HCT116 (cell line): ENCODE results near the gene MAPRE2. TPM values are rescaled to one million over a fixed set of nuclear protein-coding genes. Genes with fewer than 3 reads are reported as not detected.

Experiments
- ATAC-seq: fragments of 200-7000 bp; cut with Tn5 transposase; 2 replicates; pipeline ENCODE4 v1.9.1; 2020; ENCODE audit warnings: mild to moderate bottlenecking, moderate library complexity
- BruUV-seq: library from RNA; stranded (reverse); fragments of 400-500 nt; replicated peaks from 2 replicates; lab custom pipeline; 2021; lab: Mats Ljungman, UMichigan
- CTCF ChIA-PET: fragments of 300-600 bp; sonication (Branson Sonifier 250); formaldehyde crosslinking; loops from one replicate; lab custom pipeline; 2021; ENCODE audit warnings: antibody characterized with exemption; lab: Charles Lee
- POLR2A ChIA-PET: fragments of 300-600, 350-600 bp; sonication (Branson Sonifier 250); formaldehyde crosslinking; loops from one replicate; lab custom pipeline; 2021; ENCODE audit warnings: antibody characterized with exemption; lab: Charles Lee
- RAD21 ChIA-PET, 2 experiments: fragments of 300-600 bp; sonication (Branson Sonifier 250); formaldehyde crosslinking; loops; one replicate each; lab custom pipeline; 2023; ENCODE audit warnings: low total read pairs in 2 of 2; ENCODE audit not compliant: uncharacterized antibody in 2 of 2, unreplicated experiment in 2 of 2, low non-redundant PET in 1 of 2; lab: Charles Lee
- DNase-seq: peaks from one replicate; pipeline ENCODE4 v3.0.0-alpha.2; 2010; ENCODE audit warnings: low read depth, low spot score
- H2AFZ ChIP-seq: fragments of 200-600 bp; shearing (Covaris generic), sonication (generic); 2 replicates; pipeline ENCODE4 v1.6.1; 2017; ENCODE audit warnings: low read depth, mixed run types, mixed read lengths, antibody characterized with exemption, low read length; ENCODE audit not compliant: poor library complexity, severe bottlenecking
- H3K27ac ChIP-seq: 2 replicates; pipeline ENCODE4 v1.5.1; 2012; ENCODE audit warnings: low read depth, low read length
- H3K27me3 ChIP-seq: fragments of 200-600 bp; sonication (generic); 2 replicates; pipeline ENCODE4 v1.6.1; 2016; ENCODE audit warnings: mixed run types, low read length, mixed read lengths; ENCODE audit not compliant: insufficient read depth
- H3K36me3 ChIP-seq, 2 experiments: fragments of 200-500 bp in 1 of 2; fragments of 200-600 bp in 1 of 2; sonication (Bioruptor generic) in 1 of 2; sonication (generic) in 1 of 2; 2 replicates each; pipeline versions ENCODE4 v1.5.1 to v1.6.1; 2014 to 2016; ENCODE audit warnings: low read length in 2 of 2, inconsistent platforms in 1 of 2, mixed read lengths in 1 of 2, mixed run types in 1 of 2; ENCODE audit not compliant: insufficient read depth in 2 of 2, control insufficient read depth in 1 of 2
- H3K4me1 ChIP-seq, 2 experiments: fragments of 200-600 bp in 1 of 2; sonication (generic) in 1 of 2; 2 replicates each; pipeline versions ENCODE4 v1.5.1 to v1.6.1; 2012 to 2017; ENCODE audit warnings: low read length in 2 of 2, inconsistent platforms in 1 of 2, mild to moderate bottlenecking in 1 of 2, mixed read lengths in 1 of 2, mixed run types in 1 of 2, moderate library complexity in 1 of 2; ENCODE audit not compliant: insufficient read depth in 2 of 2, control insufficient read depth in 1 of 2
- H3K4me2 ChIP-seq: fragments of 200-600 bp; sonication (generic); 2 replicates; pipeline ENCODE4 v1.6.1; 2017; ENCODE audit warnings: mixed run types, low read length, mixed read lengths
- H3K4me3 ChIP-seq, 2 experiments: fragments of 200-600 bp in 1 of 2; sonication (generic) in 1 of 2; replicated peaks in 1 of 2; 2 replicates each; pipeline ENCODE4 v1.5.1; 2011 to 2016; ENCODE audit warnings: low read length in 2 of 2, control low read depth in 1 of 2, low read depth in 1 of 2, mild to moderate bottlenecking in 1 of 2, mixed read lengths in 1 of 2, mixed run types in 1 of 2
- H3K79me2 ChIP-seq: fragments of 200-600 bp; sonication (generic); 2 replicates; pipeline ENCODE4 v1.6.1; 2017; ENCODE audit warnings: mild to moderate bottlenecking, mixed run types, low read length, moderate library complexity, mixed read lengths; ENCODE audit not compliant: insufficient read depth
- H3K9ac ChIP-seq: fragments of 200-600 bp; sonication (generic); 2 replicates; pipeline ENCODE4 v1.6.1; 2016; ENCODE audit warnings: low read length, mixed read lengths
- H3K9me2 ChIP-seq: fragments of 200-600 bp; sonication (generic), shearing (Covaris generic); 2 replicates; pipeline ENCODE4 v1.6.1; 2017; ENCODE audit warnings: mixed run types, mild to moderate bottlenecking, moderate library complexity; ENCODE audit not compliant: insufficient read depth
- H3K9me3 ChIP-seq, 2 experiments: fragments of 200-500 bp in 1 of 2; fragments of 200-600 bp in 1 of 2; sonication (Bioruptor generic) in 1 of 2; sonication (generic) in 1 of 2; 2 replicates each; pipeline ENCODE4 v1.6.1; 2014 to 2017; ENCODE audit warnings: low read length in 2 of 2, mixed read lengths in 2 of 2, inconsistent platforms in 1 of 2, low read depth in 1 of 2, mild to moderate bottlenecking in 1 of 2, mixed run types in 1 of 2, moderate library complexity in 1 of 2; ENCODE audit not compliant: control insufficient read depth in 1 of 2, insufficient read depth in 1 of 2
- H4K20me1 ChIP-seq: fragments of 200-600 bp; sonication (generic), shearing (Covaris generic); 2 replicates; pipeline ENCODE4 v1.6.1; 2017; ENCODE audit warnings: mixed run types, mild to moderate bottlenecking, moderate library complexity; ENCODE audit not compliant: insufficient read depth
- ATF3 ChIP-seq: IDR thresholded peaks from 2 replicates; pipeline ENCODE4 v1.6.1; 2012
- CBX3 ChIP-seq: IDR thresholded peaks from 2 replicates; pipeline ENCODE4 v1.6.1; 2012; ENCODE audit warnings: low read depth
- CTCF ChIP-seq, 3 experiments: fragments of 200-600 bp in 1 of 3; sonication (generic) in 1 of 3; IDR thresholded peaks in 2 of 3; conservative IDR thresholded peaks in 1 of 3; 2 replicates each; pipeline ENCODE4 v1.5.1; 2012 to 2017; ENCODE audit warnings: low read depth in 2 of 3, low read length in 2 of 3, antibody characterized with exemption in 1 of 3, borderline replicate concordance in 1 of 3, control low read depth in 1 of 3, mild to moderate bottlenecking in 1 of 3, mixed read lengths in 1 of 3, mixed run types in 1 of 3, moderate library complexity in 1 of 3; ENCODE audit not compliant: insufficient read depth in 1 of 3
- EGR1 ChIP-seq: IDR thresholded peaks from 2 replicates; pipeline ENCODE4 v1.6.1; 2012; ENCODE audit warnings: low read depth
- ELF1 ChIP-seq: IDR thresholded peaks from 2 replicates; pipeline ENCODE4 v1.6.1; 2012; ENCODE audit warnings: low read depth, borderline replicate concordance
- EZH2 ChIP-seq: fragments of 200-600 bp; sonication (generic); IDR thresholded peaks from 2 replicates; pipeline ENCODE4 v1.6.1; 2017; ENCODE audit warnings: antibody characterized with exemption, mixed run types
- EZH2phosphoT487 ChIP-seq: fragments of 200-600 bp; IDR thresholded peaks from 2 replicates; pipeline ENCODE4 v1.6.1; 2018; ENCODE audit warnings: antibody characterized with exemption, borderline replicate concordance
- JUND ChIP-seq: IDR thresholded peaks from 2 replicates; pipeline ENCODE4 v1.6.1; 2012
- MAX ChIP-seq: IDR thresholded peaks from 2 replicates; pipeline ENCODE4 v1.6.1; 2012
- POLR2A ChIP-seq: IDR thresholded peaks from 2 replicates; pipeline ENCODE4 v1.7.0; 2011; ENCODE audit warnings: borderline replicate concordance; ENCODE audit not compliant: insufficient read depth, insufficient read length; ENCODE audit errors: extremely low read depth
- RAD21 ChIP-seq: IDR thresholded peaks from 2 replicates; pipeline ENCODE4 v1.6.1; 2012; ENCODE audit warnings: low read depth, mild to moderate bottlenecking
- REST ChIP-seq: IDR thresholded peaks from 2 replicates; pipeline ENCODE4 v1.6.1; 2012; ENCODE audit warnings: low read depth
- SIN3A ChIP-seq: IDR thresholded peaks from 2 replicates; pipeline ENCODE4 v1.6.1; 2012; ENCODE audit warnings: low read depth
- SP1 ChIP-seq: IDR thresholded peaks from 2 replicates; pipeline ENCODE4 v1.6.1; 2012; ENCODE audit warnings: low read depth
- SRF ChIP-seq: IDR thresholded peaks from 2 replicates; pipeline ENCODE4 v1.6.1; 2012; ENCODE audit warnings: low read depth
- TCF7L2 ChIP-seq: IDR thresholded peaks from 2 replicates; pipeline ENCODE4 v1.7.0; 2011; ENCODE audit warnings: borderline replicate concordance, inconsistent platforms; ENCODE audit not compliant: insufficient read depth, insufficient read length; ENCODE audit errors: extremely low read depth
- YY1 ChIP-seq: IDR thresholded peaks from 2 replicates; pipeline ENCODE4 v1.6.1; 2011; ENCODE audit warnings: low read length, low read depth, moderate library complexity, mild to moderate bottlenecking; ENCODE audit not compliant: insufficient replicate concordance; ENCODE audit errors: extremely low read depth
- intact Hi-C: fragments of 100-400 bp; cut with micrococcal nuclease; formaldehyde crosslinking; loops from 2 replicates; pipeline ENCODE4 v1.10.0; 2022
- total RNA-seq: library from RNA; stranded (reverse); gene quantifications from one replicate; pipeline ENCODE4 v1.2.1, GENCODE V29; 2021; ENCODE audit not compliant: unreplicated experiment

Gene MAPRE2
- total RNA-seq, 1 experiment from 2014 or later = 17.2 TPM

GRCh38 chr18:35095983-35096676 is 54.9 kb downstream of the MAPRE2 start:
- no peak for DNase-seq
- Histone ChIP-seq H3K27ac (no peak overlapping the region), H3K4me1 (no peaks in the 10 kb centered on the region), H3K4me3 (no peak overlapping the region), H3K4me2 (no peak overlapping the region), H3K9me2 (no peaks in the 10 kb centered on the region), H3K9me3 (no peaks in the 10 kb centered on the region), H3K27me3 (no peaks in the 10 kb centered on the region), H4K20me1 (no peaks in the 10 kb centered on the region; the same call in 1 of the 2 replicates), H3K9ac (no peak overlapping the region), H2AFZ (no peak overlapping the region)
- intact Hi-C loops = no loop called here
- ATAC-seq = no peak
- BruUV-seq = no TSS peak
- ChIA-PET CTCF (no interaction called here), POLR2A (no interaction called here), RAD21 (no interaction called here)
- TF ChIP-seq EGR1 = no peak
- TF ChIP-seq TCF7L2 = no peak
- TF ChIP-seq SP1 = no peak
- TF ChIP-seq YY1 = no peak
- TF ChIP-seq CTCF (IDR thresholded peaks at IDR 0.05 in 2 of 3, conservative IDR thresholded peaks at IDR 0.05 in 1 of 3; ENCODE audit: borderline replicate concordance in 1 of 3, insufficient read depth in 1 of 3, low read depth in 2 of 3, low read length in 2 of 3) = no peak
- TF ChIP-seq MAX = no peak
- no peak for TF ChIP-seq RAD21
- no peak for TF ChIP-seq CBX3
- no peak for TF ChIP-seq SRF
- TF ChIP-seq EZH2phosphoT487 = no peak
- no peak for TF ChIP-seq JUND
- no peak for TF ChIP-seq EZH2
- no peak for TF ChIP-seq REST
- no peak for TF ChIP-seq ATF3
- no peak for TF ChIP-seq POLR2A
- TF ChIP-seq SIN3A = no peak
- no peak for TF ChIP-seq ELF1
- TF ChIP-seq, all 23 proteins: peak for 0
- Histone ChIP-seq H3K79me2 (no peaks in the 10 kb centered on the region), H3K36me3 (no peaks in the 10 kb centered on the region)
